G401 (cell line): Measurements from ENCODE around the gene MALAT1. TPM values are rescaled to one million over a fixed set of nuclear protein-coding genes. Genes with fewer than 3 reads are reported as not detected.
"Not testable (repeated sequence)": the region's sequence is repeated elsewhere in the genome, so short reads cannot be mapped to it uniquely, and the experiment has no call there.

ENCODE experiments used
- DNase-seq: peaks from one replicate; pipeline ENCODE4 v3.0.0-alpha.2; 2015; ENCODE audit warnings: low spot score
- in situ Hi-C: cut with HindIII; loops from 2 replicates; pipeline ENCODE4 v1.10.0; 2016; ENCODE audit warnings: low sequenced_read_pairs, mixed read lengths
- total RNA-seq: library from RNA; depleted of rRNA; stranded (reverse); fragments of >200 nt; shearing (Covaris generic); gene quantifications from 2 replicates; pipeline ENCODE4 v1.2.3, GENCODE V29; 2014; rRNA removed

The MALAT1 gene
- 166 and 288 TPM in 2 replicates for total RNA-seq

GRCh38 chr11:65498977-65499712 is at the start of gene MALAT1:
Gene MALAT1, plus strand, starts transcription at chr11:65499045.
- peak; percentile 95 for DNase-seq
- in situ Hi-C loops, result no loop called here

GRCh38 chr11:65451301-65451700 is 47.5 kb upstream of the MALAT1 start:
- DNase-seq, in situ Hi-C loops: not testable (repeated sequence)

- not testable (repeated sequence) for DNase-seq
Observed at GRCh38 chr11:65452259-65452658, 46.6 kb upstream of the MALAT1 start.

GRCh38 chr11:65452806-65453490 is 45.9 kb upstream of the MALAT1 start:
- in situ Hi-C loops, result no loop called here
- no peak for DNase-seq

More at GRCh38 chr11:65452259-65452658, 46.6 kb upstream of the MALAT1 start:
- in situ Hi-C loops, result not testable (repeated sequence)

GRCh38 chr11:65454311-65454695 is 44.5 kb upstream of the MALAT1 start:
- DNase-seq, result no peak

GRCh38 chr11:65454696-65455456 is 44.0 kb upstream of the MALAT1 start:
- in situ Hi-C loops, result no loop called here
- peak; percentile 94 for DNase-seq

More at GRCh38 chr11:65454311-65454695, 44.5 kb upstream of the MALAT1 start:
- in situ Hi-C loops, result no loop called here

- in situ Hi-C loops, result no loop called here
- DNase-seq, result no peak
Observed at GRCh38 chr11:65456418-65456817, 42.4 kb upstream of the MALAT1 start.

- in situ Hi-C loops, result no loop called here
- no peak for DNase-seq
Observed at GRCh38 chr11:65459552-65459951, 39.3 kb upstream of the MALAT1 start.

GRCh38 chr11:65465471-65465870 is 33.4 kb upstream of the MALAT1 start:
- in situ Hi-C loops, result not testable (repeated sequence)

GRCh38 chr11:65467306-65467705 is 31.5 kb upstream of the MALAT1 start:
- in situ Hi-C loops, DNase-seq: not testable (repeated sequence)

More at GRCh38 chr11:65465471-65465870, 33.4 kb upstream of the MALAT1 start:
- not testable (repeated sequence) for DNase-seq

- peak; percentile 66 for DNase-seq
- in situ Hi-C loops, result no loop called here
Observed at GRCh38 chr11:65468874-65469333, 29.9 kb upstream of the MALAT1 start.

- in situ Hi-C loops, result no loop called here
- DNase-seq, result peak; percentile 47
Observed at GRCh38 chr11:65470433-65471049, 28.3 kb upstream of the MALAT1 start.

- in situ Hi-C loops, result no loop called here
- peak; percentile 84 for DNase-seq
Observed at GRCh38 chr11:65471447-65471891, 27.4 kb upstream of the MALAT1 start.

- DNase-seq, in situ Hi-C loops: not testable (repeated sequence)
Observed at GRCh38 chr11:65472588-65473277, 26.1 kb upstream of the MALAT1 start.

- in situ Hi-C loops, result no loop called here
- no peak for DNase-seq
Observed at GRCh38 chr11:65473278-65473860, 25.5 kb upstream of the MALAT1 start.

- in situ Hi-C loops, result no loop called here
- DNase-seq, result no peak
Observed at GRCh38 chr11:65474864-65475263, 24.0 kb upstream of the MALAT1 start.

GRCh38 chr11:65476632-65477148 is 22.2 kb upstream of the MALAT1 start:
- peak; percentile 33 for DNase-seq
- in situ Hi-C loops, result no loop called here
